SK-N-SH (cell line): ENCODE measurements around the gene BNIPL. TPM values are rescaled to one million over a fixed set of nuclear protein-coding genes. Genes with fewer than 3 reads are reported as not detected.

ENCODE experiments used
- CTCF ChIA-PET: fragments of 300-600, 350-600 bp; formaldehyde crosslinking; extraction: SDS; loops from one replicate; lab custom pipeline; 2021; lab: Yijun Ruan, JAX
- POLR2A ChIA-PET: fragments of 350-600 bp; sonication (Branson Sonifier 250); formaldehyde crosslinking; extraction: SDS; loops from one replicate; lab custom pipeline; 2020; ENCODE audit warnings: antibody characterized with exemption, inconsistent platforms; lab: Yijun Ruan, JAX
- DNase-seq: peaks from one replicate; pipeline ENCODE4 v3.0.0; 2012
- H2AFZ ChIP-seq: fragments of 200-600 bp; sonication (generic); 2 replicates; pipeline ENCODE4 v1.8.1; 2016; ENCODE audit warnings: antibody characterized with exemption, mild to moderate bottlenecking, low read depth
- H3F3A ChIP-seq: fragments of 200-600 bp; sonication (generic); replicated peaks from 2 replicates; pipeline ENCODE3; 2016; ENCODE audit warnings: antibody characterized with exemption, mild to moderate bottlenecking; ENCODE audit not compliant: insufficient read depth
- H3K27ac ChIP-seq, 2 experiments: fragments of 200-500 bp in 1 of 2; fragments of 200-600 bp in 1 of 2; sonication (Bioruptor generic) in 1 of 2; sonication (generic), shearing (Covaris generic) in 1 of 2; 2 replicates each; pipeline versions ENCODE4 v1.5.1 to v1.6.1; 2014 to 2016; ENCODE audit warnings: low read depth in 2 of 2, inconsistent platforms in 1 of 2, low read length in 1 of 2, mild to moderate bottlenecking in 1 of 2, mixed read lengths in 1 of 2
- H3K27me3 ChIP-seq: fragments of 200-600 bp; sonication (generic), shearing (Covaris generic); 2 replicates; pipeline ENCODE4 v1.6.1; 2016; ENCODE audit warnings: mixed run types; ENCODE audit not compliant: insufficient read depth
- H3K36me3 ChIP-seq, 2 experiments: fragments of 200-500 bp in 1 of 2; fragments of 200-600 bp in 1 of 2; sonication (Bioruptor generic) in 1 of 2; sonication (generic) in 1 of 2; replicated peaks in 1 of 2; 2 replicates each; pipeline versions ENCODE3 to v1.5.1; 2014 to 2016; ENCODE audit warnings: low read length in 1 of 2, mild to moderate bottlenecking in 1 of 2; ENCODE audit not compliant: insufficient read depth in 2 of 2, control insufficient read depth in 1 of 2
- H3K4me1 ChIP-seq, 2 experiments: fragments of 200-500 bp in 1 of 2; fragments of 200-600 bp in 1 of 2; sonication (Bioruptor generic) in 1 of 2; sonication (generic), shearing (Covaris generic) in 1 of 2; 2 replicates each; pipeline versions ENCODE4 v1.5.1 to v1.6.1; 2014 to 2016; ENCODE audit warnings: low read depth in 1 of 2, low read length in 1 of 2, mixed run types in 1 of 2; ENCODE audit not compliant: insufficient read depth in 2 of 2, control insufficient read depth in 1 of 2
- H3K4me2 ChIP-seq: fragments of 200-600 bp; sonication (generic), shearing (Covaris generic); 2 replicates; pipeline ENCODE4 v1.6.1; 2017; ENCODE audit warnings: mixed run types
- H3K4me3 ChIP-seq, 2 experiments: fragments of 200-500 bp in 1 of 2; fragments of 200-600 bp in 1 of 2; sonication (Bioruptor generic) in 1 of 2; sonication (generic), shearing (Covaris generic) in 1 of 2; 2 replicates each; pipeline versions ENCODE4 v1.5.1 to v1.8.1; 2014 to 2016; ENCODE audit warnings: low read depth in 2 of 2, inconsistent platforms in 1 of 2, low read length in 1 of 2, mild to moderate bottlenecking in 1 of 2, mixed read lengths in 1 of 2, moderate library complexity in 1 of 2
- H3K79me2 ChIP-seq: fragments of 200-600 bp; sonication (generic); 2 replicates; pipeline ENCODE4 v1.8.1; 2017; ENCODE audit warnings: mild to moderate bottlenecking; ENCODE audit not compliant: insufficient read depth
- H3K9ac ChIP-seq: fragments of 200-600 bp; sonication (generic); 2 replicates; pipeline ENCODE4 v1.6.1; 2017; ENCODE audit warnings: mixed run types
- H3K9me2 ChIP-seq: fragments of 200-600 bp; sonication (generic); 2 replicates; pipeline ENCODE4 v1.6.1; 2017; ENCODE audit warnings: mixed run types
- H3K9me3 ChIP-seq: fragments of 200-600 bp; sonication (generic); 2 replicates; pipeline ENCODE4 v1.6.1; 2017; ENCODE audit warnings: mixed run types, mild to moderate bottlenecking, moderate library complexity
- H4K20me1 ChIP-seq: fragments of 200-600 bp; sonication (generic); 2 replicates; pipeline ENCODE4 v1.6.1; 2017; ENCODE audit warnings: mild to moderate bottlenecking, mixed run types; ENCODE audit not compliant: insufficient read depth
- MXI1 ChIP-seq: IDR thresholded peaks from 2 replicates; pipeline ENCODE4 v1.6.1; 2012; ENCODE audit warnings: mild to moderate bottlenecking, low read depth, low read length, improper control_type of control experiment
- POLR2AphosphoS5 ChIP-seq: IDR thresholded peaks from 2 replicates; pipeline ENCODE4 v1.6.1; 2012; ENCODE audit warnings: low read depth, low read length
- RAD21 ChIP-seq: IDR thresholded peaks from 2 replicates; pipeline ENCODE4 v1.6.1; 2012; ENCODE audit warnings: mild to moderate bottlenecking, low read length
- TEAD4 ChIP-seq: IDR thresholded peaks from 2 replicates; pipeline ENCODE4 v1.4.0; 2012; ENCODE audit warnings: mild to moderate bottlenecking, borderline replicate concordance; ENCODE audit not compliant: insufficient read depth
- WGBS: methylation state at CpG from one replicate; pipeline ENCODE4 v1.1.6; 2017; ENCODE audit warnings: low lambda C conversion rate; 5-methylcytosine and 5-hydroxymethylcytosine counted together
- polyA plus RNA-seq, 3 experiments: library from polyadenylated mRNA; depleted of rRNA; stranded (reverse); fragments of >200 nt; gene quantifications; 2 replicates each; pipeline ENCODE4 v1.2.3, GENCODE V29; 2012
- TF ChIP-seq, protein P1 (sequence below): fragments of 200-600 bp; sonication (generic); IDR thresholded peaks from 2 replicates; pipeline ENCODE4 v1.6.1; 2017; ENCODE audit warnings: antibody characterized with exemption, mild to moderate bottlenecking, moderate library complexity
- TF ChIP-seq, protein P2 (sequence below): fragments of 150-350 bp; IDR thresholded peaks from 2 replicates; pipeline ENCODE4 v1.6.1; 2017; ENCODE audit warnings: antibody characterized with exemption, low read length, low read depth, borderline replicate concordance
- TF ChIP-seq, protein P3 (sequence below): IDR thresholded peaks from 2 replicates; pipeline ENCODE4 v1.4.0; 2012; ENCODE audit warnings: low read depth, borderline replicate concordance

The BNIPL gene
- polyA plus RNA-seq, 1 of the 3 experiments (the other 2 are of a cell fraction): 0.12 TPM

DNA sequence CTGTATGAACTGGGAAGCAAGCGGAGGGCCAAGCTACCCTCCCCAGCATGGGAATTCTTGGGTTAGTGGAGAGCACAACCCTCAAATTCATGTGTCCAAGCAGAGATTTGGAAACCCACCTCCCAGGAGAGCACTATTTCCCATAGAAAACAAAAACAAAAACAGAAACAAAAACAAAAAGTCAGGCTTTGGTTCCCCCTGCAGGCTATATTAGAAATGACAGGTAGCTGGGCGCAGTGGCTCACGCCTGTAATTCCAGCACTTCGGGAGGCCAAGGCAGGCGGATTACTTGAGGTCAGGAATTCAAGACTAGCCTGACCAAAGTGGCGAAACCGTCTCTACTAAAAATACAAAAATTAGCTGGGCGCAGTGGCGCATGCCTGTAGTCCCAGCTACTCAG, 40.5 kb upstream of the BNIPL start:
- Histone ChIP-seq H3K36me3 (peaks cover 0 to 8% of the 10 kb centered on the region in 2 experiments), H3K9ac (no peak overlapping the region), H3K27ac (no peak overlapping the region), H4K20me1 (no peaks in the 10 kb centered on the region), H3K4me1 (no peaks in the 10 kb centered on the region), H3K4me2 (no peak overlapping the region), H3K9me2 (no peaks in the 10 kb centered on the region), H2AFZ (no peak overlapping the region), H3K9me3 (no peaks in the 10 kb centered on the region), H3K4me3 (peak overlapping the region in 1 of 2 experiments; percentile 25; a peak in 1 of 4 replicates), H3K79me2 (no peaks in the 10 kb centered on the region), H3F3A (no peaks in the 10 kb centered on the region), H3K27me3 (no peaks in the 10 kb centered on the region)
- peak; percentile 60 for TF ChIP-seq RAD21
- TF ChIP-seq, protein P1, sequence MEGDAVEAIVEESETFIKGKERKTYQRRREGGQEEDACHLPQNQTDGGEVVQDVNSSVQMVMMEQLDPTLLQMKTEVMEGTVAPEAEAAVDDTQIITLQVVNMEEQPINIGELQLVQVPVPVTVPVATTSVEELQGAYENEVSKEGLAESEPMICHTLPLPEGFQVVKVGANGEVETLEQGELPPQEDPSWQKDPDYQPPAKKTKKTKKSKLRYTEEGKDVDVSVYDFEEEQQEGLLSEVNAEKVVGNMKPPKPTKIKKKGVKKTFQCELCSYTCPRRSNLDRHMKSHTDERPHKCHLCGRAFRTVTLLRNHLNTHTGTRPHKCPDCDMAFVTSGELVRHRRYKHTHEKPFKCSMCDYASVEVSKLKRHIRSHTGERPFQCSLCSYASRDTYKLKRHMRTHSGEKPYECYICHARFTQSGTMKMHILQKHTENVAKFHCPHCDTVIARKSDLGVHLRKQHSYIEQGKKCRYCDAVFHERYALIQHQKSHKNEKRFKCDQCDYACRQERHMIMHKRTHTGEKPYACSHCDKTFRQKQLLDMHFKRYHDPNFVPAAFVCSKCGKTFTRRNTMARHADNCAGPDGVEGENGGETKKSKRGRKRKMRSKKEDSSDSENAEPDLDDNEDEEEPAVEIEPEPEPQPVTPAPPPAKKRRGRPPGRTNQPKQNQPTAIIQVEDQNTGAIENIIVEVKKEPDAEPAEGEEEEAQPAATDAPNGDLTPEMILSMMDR: peak; percentile 86
- TF ChIP-seq, protein P2, sequence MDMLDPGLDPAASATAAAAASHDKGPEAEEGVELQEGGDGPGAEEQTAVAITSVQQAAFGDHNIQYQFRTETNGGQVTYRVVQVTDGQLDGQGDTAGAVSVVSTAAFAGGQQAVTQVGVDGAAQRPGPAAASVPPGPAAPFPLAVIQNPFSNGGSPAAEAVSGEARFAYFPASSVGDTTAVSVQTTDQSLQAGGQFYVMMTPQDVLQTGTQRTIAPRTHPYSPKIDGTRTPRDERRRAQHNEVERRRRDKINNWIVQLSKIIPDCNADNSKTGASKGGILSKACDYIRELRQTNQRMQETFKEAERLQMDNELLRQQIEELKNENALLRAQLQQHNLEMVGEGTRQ: no peak
- WGBS: 41% methylated on average over 9 of the region's 9 CpGs
- DNase-seq: peak; percentile 43
- CTCF ChIA-PET: interaction anchor here (0.6 to 15.9 kb wide), 26 partner anchors 9 to 741 kb away, joined by 3 to 371 read pairs (median 4); partner anchors contain the start of genes ANXA9, C1orf56, CERS2 and MINDY1
- POLR2A ChIA-PET: no interaction called here

DNA sequence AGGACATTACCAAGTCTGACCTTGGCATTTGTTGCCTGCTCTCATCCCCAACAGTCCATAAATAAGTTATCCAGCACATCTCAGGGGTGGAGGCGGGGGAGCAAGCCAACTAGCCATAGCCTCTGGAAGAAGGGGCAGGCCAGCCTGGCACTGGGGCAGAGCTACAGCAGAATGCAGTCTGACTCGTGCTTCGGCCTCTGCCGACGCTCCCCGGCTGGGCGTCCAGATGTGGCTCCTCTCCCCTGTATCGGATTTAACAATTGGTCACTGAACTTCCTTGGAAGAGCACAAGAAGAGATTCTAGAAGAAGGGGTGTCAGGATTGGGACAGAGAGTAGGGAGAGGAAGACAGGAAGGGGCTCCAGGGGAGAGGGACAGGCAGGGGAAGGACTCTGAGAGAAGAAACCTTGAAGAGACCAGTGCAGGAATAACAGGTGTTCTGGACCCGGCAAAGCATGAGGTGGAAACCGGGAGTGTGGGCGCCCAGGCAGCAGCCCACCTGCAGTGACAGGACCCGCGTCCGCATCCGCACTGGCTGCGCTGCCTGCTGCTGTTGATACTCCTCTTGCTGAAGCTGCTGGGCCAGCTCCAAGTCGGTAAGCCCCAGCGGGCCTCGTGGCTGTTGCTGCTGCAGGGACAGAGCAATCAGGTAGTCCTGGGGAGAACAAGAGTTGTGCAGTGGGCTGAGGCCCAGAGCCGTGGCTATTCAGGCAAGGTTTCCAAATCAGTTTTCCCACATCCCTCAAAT, 39.1 kb upstream of the BNIPL start:
- 91% methylated on average over 12 of the region's 20 CpGs for WGBS

More for the DNA sequence above, 39.1 kb upstream of the BNIPL start:
- ChIA-PET POLR2A (no interaction called here), CTCF (interaction anchor here (0.6 to 15.9 kb wide), 5 partner anchors 8 to 717 kb away, joined by 3 to 371 read pairs (median 11); partner anchors contain the start of genes ANXA9, CERS2, MINDY1 and SETDB1)
- peaks cover 0 to 11% of the 10 kb centered on the region in 2 experiments for H3K36me3 ChIP-seq
- no peaks in the 10 kb centered on the region for H3K79me2 ChIP-seq
- DNase-seq: no peak
- no peak overlapping the region for H2AFZ ChIP-seq
- no peak overlapping the region for H3K4me2 ChIP-seq
- no peaks in the 10 kb centered on the region for H3K9me3 ChIP-seq
- H3K27ac ChIP-seq: no peak overlapping the region
- TF ChIP-seq TEAD4 (no peak), POLR2AphosphoS5 (no peak), MXI1 (no peak)
- TF ChIP-seq, protein P3, sequence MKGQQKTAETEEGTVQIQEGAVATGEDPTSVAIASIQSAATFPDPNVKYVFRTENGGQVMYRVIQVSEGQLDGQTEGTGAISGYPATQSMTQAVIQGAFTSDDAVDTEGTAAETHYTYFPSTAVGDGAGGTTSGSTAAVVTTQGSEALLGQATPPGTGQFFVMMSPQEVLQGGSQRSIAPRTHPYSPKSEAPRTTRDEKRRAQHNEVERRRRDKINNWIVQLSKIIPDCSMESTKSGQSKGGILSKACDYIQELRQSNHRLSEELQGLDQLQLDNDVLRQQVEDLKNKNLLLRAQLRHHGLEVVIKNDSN: no peak
- TF ChIP-seq, protein P2: no peak
- H3K9ac ChIP-seq: no peak overlapping the region
- no peaks in the 10 kb centered on the region for H3K9me2 ChIP-seq
- no peaks in the 10 kb centered on the region for H4K20me1 ChIP-seq
- no peak overlapping the region for H3K4me3 ChIP-seq
- no peaks in the 10 kb centered on the region for H3F3A ChIP-seq
- no peaks in the 10 kb centered on the region for H3K4me1 ChIP-seq
- H3K27me3 ChIP-seq: no peaks in the 10 kb centered on the region
